H1 (cell line): Measurements from ENCODE around the gene YTHDF2. TPM values are rescaled to one million over a fixed set of nuclear protein-coding genes. Genes with fewer than 3 reads are reported as not detected.
"Not testable (repeated sequence)": the region's sequence is repeated elsewhere in the genome, so short reads cannot be mapped to it uniquely, and the experiment has no call there.

ENCODE experiments used
- CTCF ChIA-PET: fragments of 300-600 bp; sonication (Branson Sonifier 250); formaldehyde crosslinking; loops from one replicate; lab custom pipeline; 2021; ENCODE audit not compliant: partially characterized antibody; lab: Charles Lee
- POLR2A ChIA-PET: fragments of 300-600 bp; sonication (Branson Sonifier 250); formaldehyde crosslinking; loops from one replicate; lab custom pipeline; 2021; ENCODE audit warnings: inconsistent platforms; ENCODE audit not compliant: partially characterized antibody; lab: Charles Lee
- DNase-seq, 2 experiments: peaks; one replicate each; pipeline versions ENCODE4 v3.0.0 to v3.0.0-alpha.2; 2010 to 2022; ENCODE audit warnings: low spot score in 2 of 2, low read depth in 1 of 2, mixed read lengths in 1 of 2
- FAIRE-seq: peaks from 2 replicates; lab custom pipeline; 2011; peaks lifted over from hg19 to GRCh38; lab: Jason Lieb, UNC
- H2AFZ ChIP-seq: 2 replicates; pipeline ENCODE4 v1.8.1; 2012; ENCODE audit warnings: low read length, inconsistent platforms
- H2AK5ac ChIP-seq: 2 replicates; pipeline ENCODE4 v1.6.1; 2013; ENCODE audit warnings: low read depth, low read length
- H2BK120ac ChIP-seq: replicated peaks from 2 replicates; pipeline ENCODE3; 2013; ENCODE audit warnings: low read depth, low read length, inconsistent platforms
- H2BK12ac ChIP-seq: 2 replicates; pipeline ENCODE4 v1.6.1; 2013; ENCODE audit warnings: low read depth, low read length
- H2BK15ac ChIP-seq: 2 replicates; pipeline ENCODE4 v1.6.1; 2013; ENCODE audit warnings: low read length
- H2BK20ac ChIP-seq: 2 replicates; pipeline ENCODE4 v1.6.1; 2013; ENCODE audit warnings: low read length
- H2BK5ac ChIP-seq: 2 replicates; pipeline ENCODE4 v1.6.1; 2013; ENCODE audit warnings: low read depth, low read length
- H3K14ac ChIP-seq: 2 replicates; pipeline ENCODE4 v1.6.1; 2013; ENCODE audit warnings: inconsistent platforms; ENCODE audit not compliant: insufficient read length
- H3K18ac ChIP-seq: 2 replicates; pipeline ENCODE4 v1.6.1; 2013; ENCODE audit warnings: low read length; ENCODE audit errors: extremely low read depth
- H3K23ac ChIP-seq: 2 replicates; pipeline ENCODE4 v1.6.1; 2013; ENCODE audit warnings: inconsistent platforms; ENCODE audit not compliant: insufficient read length
- H3K23me2 ChIP-seq: 2 replicates; pipeline ENCODE4 v1.6.1; 2013; ENCODE audit warnings: low read depth, low read length
- H3K27ac ChIP-seq: 2 replicates; pipeline ENCODE4 v1.6.1; 2011; ENCODE audit warnings: low read depth, low read length, inconsistent platforms
- H3K27me3 ChIP-seq, 4 experiments: replicated peaks in 1 of 4; 1 replicate in 1 of 4; 2 replicates in 3 of 4; pipeline versions ENCODE4 v1.6.1 to v1.8.1; 2011 to 2013; ENCODE audit warnings: low read length in 3 of 4, mild to moderate bottlenecking in 3 of 4, inconsistent platforms in 2 of 4, mixed read lengths in 2 of 4, moderate library complexity in 1 of 4; ENCODE audit not compliant: control insufficient read depth in 3 of 4, insufficient read depth in 3 of 4; ENCODE audit errors: extremely low read depth in 1 of 4
- H3K36me3 ChIP-seq, 4 experiments: 2 replicates each; pipeline versions ENCODE4 v1.6.1 to v1.8.1; 2011 to 2013; ENCODE audit warnings: mild to moderate bottlenecking in 4 of 4, low read length in 3 of 4, moderate library complexity in 2 of 4, control low read depth in 1 of 4, inconsistent platforms in 1 of 4; ENCODE audit not compliant: insufficient read depth in 4 of 4, control insufficient read depth in 2 of 4
- H3K4ac ChIP-seq: replicated peaks from 2 replicates; pipeline ENCODE3; 2013; ENCODE audit warnings: low read length, low read depth, mixed read lengths, inconsistent platforms; ENCODE audit not compliant: insufficient read length
- H3K4me1 ChIP-seq, 4 experiments: replicated peaks in 1 of 4; 1 replicate in 1 of 4; 2 replicates in 3 of 4; pipeline versions ENCODE4 v1.6.1 to v1.8.1; 2011 to 2013; ENCODE audit warnings: low read length in 3 of 4, inconsistent platforms in 2 of 4, mixed read lengths in 1 of 4; ENCODE audit not compliant: insufficient read depth in 4 of 4, control insufficient read depth in 3 of 4
- H3K4me2 ChIP-seq, 2 experiments: 2 replicates each; pipeline versions ENCODE4 v1.6.1 to v1.8.1; 2011 to 2013; ENCODE audit warnings: low read depth in 2 of 2, low read length in 2 of 2, control low read depth in 1 of 2, inconsistent platforms in 1 of 2, mild to moderate bottlenecking in 1 of 2; ENCODE audit not compliant: insufficient read depth in 1 of 2
- H3K4me3 ChIP-seq, 4 experiments: fragments of 200-600, 300-600 bp in 1 of 4; sonication (generic), shearing (Covaris generic), sonication (Bioruptor Twin) in 1 of 4; 2 replicates each; pipeline versions ENCODE4 v1.5.1 to v1.8.1; 2011 to 2016; ENCODE audit warnings: low read length in 4 of 4, low read depth in 3 of 4, control low read depth in 2 of 4, inconsistent platforms in 2 of 4, mild to moderate bottlenecking in 2 of 4, mixed read lengths in 1 of 4, moderate library complexity in 1 of 4; ENCODE audit not compliant: insufficient read depth in 2 of 4; ENCODE audit errors: extremely low read depth in 1 of 4
- H3K56ac ChIP-seq: replicated peaks from 2 replicates; pipeline ENCODE3; 2013; ENCODE audit warnings: low read depth, mild to moderate bottlenecking, mixed read lengths, low read length, inconsistent platforms; ENCODE audit not compliant: insufficient read length
- H3K79me1 ChIP-seq: 2 replicates; pipeline ENCODE4 v1.6.1; 2013; ENCODE audit warnings: low read depth, low read length, control low read depth
- H3K79me2 ChIP-seq, 2 experiments: 2 replicates each; pipeline versions ENCODE4 v1.6.1 to v1.8.1; 2012 to 2013; ENCODE audit warnings: low read length in 2 of 2, mild to moderate bottlenecking in 2 of 2, inconsistent platforms in 1 of 2; ENCODE audit not compliant: insufficient read depth in 2 of 2, control insufficient read depth in 1 of 2
- H3K9ac ChIP-seq, 4 experiments: replicated peaks in 1 of 4; 1 replicate in 1 of 4; 2 replicates in 3 of 4; pipeline versions ENCODE4 v1.6.1 to v1.8.1; 2011 to 2013; ENCODE audit warnings: low read depth in 3 of 4, low read length in 3 of 4, control low read depth in 2 of 4, mild to moderate bottlenecking in 2 of 4, moderate library complexity in 2 of 4, inconsistent platforms in 1 of 4; ENCODE audit errors: extremely low read depth in 1 of 4
- H3K9me3 ChIP-seq, 2 experiments: 2 replicates each; pipeline versions ENCODE4 v1.6.1 to v1.8.1; 2012 to 2013; ENCODE audit warnings: mild to moderate bottlenecking in 2 of 2, moderate library complexity in 2 of 2, control low read depth in 1 of 2, inconsistent platforms in 1 of 2, low read depth in 1 of 2, low read length in 1 of 2, mixed read lengths in 1 of 2; ENCODE audit not compliant: insufficient read depth in 2 of 2
- H4K20me1 ChIP-seq, 2 experiments: replicated peaks in 1 of 2; 2 replicates each; pipeline versions ENCODE3 to v1.8.1; 2011 to 2013; ENCODE audit warnings: inconsistent platforms in 2 of 2, low read length in 2 of 2, mild to moderate bottlenecking in 1 of 2; ENCODE audit not compliant: insufficient read depth in 2 of 2, control insufficient read depth in 1 of 2
- H4K5ac ChIP-seq: 2 replicates; pipeline ENCODE4 v1.6.1; 2013; ENCODE audit warnings: low read length, low read depth, mixed read lengths, inconsistent platforms; ENCODE audit not compliant: insufficient read length
- H4K8ac ChIP-seq: 2 replicates; pipeline ENCODE4 v1.8.0; 2013; ENCODE audit warnings: mild to moderate bottlenecking, moderate library complexity, low read length, inconsistent platforms; ENCODE audit not compliant: insufficient read depth; ENCODE audit errors: extremely low read depth
- H4K91ac ChIP-seq: replicated peaks from 2 replicates; pipeline ENCODE3; 2013; ENCODE audit warnings: low read length, mixed read lengths, inconsistent platforms; ENCODE audit not compliant: insufficient read length
- WGBS, 2 experiments: shearing (Covaris generic) in 1 of 2; methylation state at CpG; one replicate each; pipeline versions ENCODE4 v1.1.6 to v1.1.7; 2013 to 2015; ENCODE audit warnings: low lambda C conversion rate in 2 of 2, mixed read lengths in 2 of 2, inconsistent platforms in 1 of 2, low coverage in 1 of 2, missing lambda C conversion rate in 1 of 2; ENCODE audit not compliant: insufficient replicate concordance in 2 of 2, insufficient coverage in 1 of 2, insufficient read length in 1 of 2; ENCODE audit errors: extremely low coverage in 1 of 2, missing lambda C conversion rate in 1 of 2; 5-methylcytosine and 5-hydroxymethylcytosine counted together
- polyA plus RNA-seq, 7 experiments: library from polyadenylated mRNA; depleted of rRNA in 3 of 7; stranded (reverse) in 5 of 7; unstranded in 2 of 7; fragments of >200 nt in 5 of 7; fragments of 200-250 nt in 2 of 7; gene quantifications; 1 replicate in 5 of 7; 2 replicates in 1 of 7; 4 replicates in 1 of 7; pipeline versions ENCODE4 v1.2.1 to v1.2.3, GENCODE V29; 2011 to 2013; ENCODE audit warnings: missing spikeins in 2 of 7, mixed read lengths in 2 of 7
- total RNA-seq: library from RNA; stranded (reverse); fragmentation: NEBNext Ultra II Directional; extraction: Animal tissue kit (Norgen Biotek cat#: 25700); gene quantifications from 2 replicates; pipeline ENCODE4 v1.2.1, GENCODE V29; 2021

The YTHDF2 gene
- total and polyA plus RNA-seq, 2 of the 8 experiments (the other 6 are each of a cell fraction or from before 2014, with no cell fraction given): 128 to 164 TPM

GRCh38 chr1:28794582-28794981, 57.8 kb downstream of the YTHDF2 start:
- not testable (repeated sequence) for H3K36me3 ChIP-seq, H2BK5ac ChIP-seq, H4K8ac ChIP-seq, H4K91ac ChIP-seq, H2BK12ac ChIP-seq, H3K23me2 ChIP-seq, H3K27me3 ChIP-seq, H2AK5ac ChIP-seq, H3K4me2 ChIP-seq, H3K4me3 ChIP-seq, H3K9ac ChIP-seq, H3K79me1 ChIP-seq, FAIRE-seq, H3K27ac ChIP-seq, H3K4ac ChIP-seq, H2BK15ac ChIP-seq, H3K14ac ChIP-seq, H3K79me2 ChIP-seq, H4K20me1 ChIP-seq, H3K9me3 ChIP-seq, H3K4me1 ChIP-seq, DNase-seq, H3K18ac ChIP-seq, H3K56ac ChIP-seq, H2AFZ ChIP-seq, H3K23ac ChIP-seq, H4K5ac ChIP-seq, H2BK20ac ChIP-seq, H2BK120ac ChIP-seq
- 99% methylated on average over 5 of the region's 5 CpGs; no CpG with 5 or more reads in 1 of the 2 experiments for WGBS, 2 experiments
- POLR2A ChIA-PET: interaction anchor here (0.6 kb wide), 1 partner anchor 106 kb away, joined by 3 read pairs; no protein-coding TSS in a partner anchor
- CTCF ChIA-PET: interaction anchor here (1.3 to 8.7 kb wide), 6 partner anchors 11 to 82 kb away, joined by 3 to 106 read pairs (median 8); no protein-coding TSS in a partner anchor
